Measurements from ENCODE around the gene OSMR. TPM values are rescaled to one million over a fixed set of nuclear protein-coding genes. Genes with fewer than 3 reads are reported as not detected.

The OSMR gene
- total RNA-seq, 2 donors from 2014 or later = 3.0 to 14.3 TPM

GRCh38 chr5:38866362-38867031, 20.7 kb downstream of the OSMR start:
- Histone ChIP-seq H3K27ac (no peak overlapping the region), H3K27me3 (no peaks in the 10 kb centered on the region), H3K9ac (ENCODE audit: low read depth in 2 of 2, low read length in 2 of 2) (no peak overlapping the region), H3K4me1 (no peaks in the 10 kb centered on the region), H3K36me3 (no peaks in the 10 kb centered on the region), H3K4me3 (no peak overlapping the region), H3K9me3 (no peaks in the 10 kb centered on the region)
- DNase-seq = no peak
- TF ChIP-seq CTCF (IDR thresholded peaks at IDR 0.05) = no peak
- intact Hi-C loops (cut with DNase I) = no loop called here

DNA sequence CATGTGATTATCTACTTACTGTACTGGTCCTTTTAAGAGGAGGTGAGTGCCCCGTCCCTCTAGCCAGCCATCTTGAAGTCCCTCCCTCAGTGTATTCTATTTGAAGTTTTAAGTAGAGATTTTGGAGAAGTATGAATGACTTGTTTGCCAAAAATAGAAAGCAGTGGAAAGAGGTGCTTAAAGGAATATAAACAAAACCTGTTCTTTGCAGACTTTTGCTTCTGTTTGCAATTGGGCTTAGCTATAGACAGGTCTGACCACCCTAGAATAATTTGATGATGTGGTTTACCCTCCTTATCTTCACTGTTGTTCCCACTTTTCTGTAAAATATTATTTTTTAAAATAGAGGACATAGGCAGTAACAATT, 21.2 kb downstream of the OSMR start:
- no peak for DNase-seq
- Histone ChIP-seq H3K27me3 (no peaks in the 10 kb centered on the region), H3K36me3 (no peaks in the 10 kb centered on the region), H3K27ac (no peak overlapping the region), H3K9me3 (no peaks in the 10 kb centered on the region), H3K9ac (ENCODE audit: low read depth in 2 of 2, low read length in 2 of 2) (no peak overlapping the region), H3K4me1 (no peaks in the 10 kb centered on the region), H3K4me3 (no peak overlapping the region)
- intact Hi-C loops (cut with DNase I) = no loop called here
- no peak for TF ChIP-seq CTCF (IDR thresholded peaks at IDR 0.05)

DNA sequence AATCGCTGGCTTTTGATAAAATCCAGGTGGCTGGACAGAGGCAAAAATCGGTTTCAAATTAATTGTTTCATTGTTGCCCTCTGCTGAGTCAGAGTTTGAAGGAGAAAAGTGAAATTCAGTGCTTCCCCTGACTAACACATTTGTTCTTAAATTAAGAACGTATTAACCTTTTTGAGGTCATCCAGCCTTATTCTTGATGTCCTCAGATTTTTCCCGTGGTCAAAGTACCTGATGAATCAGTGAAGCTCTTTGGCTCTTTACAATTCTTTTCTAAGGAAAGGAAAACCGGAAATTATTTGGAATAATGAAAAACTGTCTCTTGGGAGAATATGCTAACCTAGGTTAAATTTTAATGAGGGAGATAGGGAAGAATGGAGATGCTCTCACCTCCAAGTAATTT, 21.6 kb downstream of the OSMR start:
- Histone ChIP-seq H3K4me1 (no peaks in the 10 kb centered on the region), H3K27ac (no peak overlapping the region), H3K36me3 (no peaks in the 10 kb centered on the region), H3K4me3 (no peak overlapping the region), H3K9ac (ENCODE audit: low read depth in 2 of 2, low read length in 2 of 2) (no peak overlapping the region), H3K9me3 (no peaks in the 10 kb centered on the region), H3K27me3 (no peaks in the 10 kb centered on the region)
- intact Hi-C loops (cut with DNase I) = no loop called here
- no peak for DNase-seq
- TF ChIP-seq CTCF (IDR thresholded peaks at IDR 0.05) = no peak

DNA sequence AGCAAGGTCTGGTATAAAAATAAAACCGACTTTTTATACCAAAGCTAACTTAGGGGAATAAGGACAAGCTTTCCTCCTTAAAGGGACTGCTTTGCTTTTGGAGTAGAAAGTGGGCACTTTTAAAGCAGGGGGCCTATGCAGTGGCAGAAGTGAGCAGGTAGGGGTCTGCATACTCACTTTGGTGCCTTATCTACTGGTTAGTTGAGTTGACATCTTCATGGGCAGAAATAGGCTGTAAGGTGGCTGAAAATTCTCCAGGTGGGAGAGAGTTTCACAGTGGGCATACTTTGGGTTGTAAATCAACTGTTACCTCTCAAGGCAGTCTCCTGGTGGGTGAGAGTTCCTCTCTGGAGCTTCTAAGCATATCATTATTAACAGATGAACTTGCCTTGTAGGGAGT, 24.8 kb downstream of the OSMR start:
- Histone ChIP-seq H3K4me1 (no peaks in the 10 kb centered on the region), H3K4me3 (no peak overlapping the region), H3K27ac (no peak overlapping the region), H3K36me3 (no peaks in the 10 kb centered on the region), H3K9ac (ENCODE audit: low read depth in 2 of 2, low read length in 2 of 2) (no peak overlapping the region), H3K27me3 (no peaks in the 10 kb centered on the region), H3K9me3 (no peaks in the 10 kb centered on the region)
- TF ChIP-seq CTCF (IDR thresholded peaks at IDR 0.05) = no peak
- no peak for DNase-seq
- intact Hi-C loops (cut with DNase I) = no loop called here

GRCh38 chr5:38871058-38871605, 25.3 kb downstream of the OSMR start:
- H3K27me3 ChIP-seq = no peaks in the 10 kb centered on the region
- H3K9ac ChIP-seq (ENCODE audit: low read depth in 2 of 2, low read length in 2 of 2) = no peak overlapping the region
- TF ChIP-seq CTCF (IDR thresholded peaks at IDR 0.05) = no peak
- no peak overlapping the region for H3K4me3 ChIP-seq
- H3K4me1 ChIP-seq = no peaks in the 10 kb centered on the region
- intact Hi-C loops (cut with DNase I) = no loop called here
- no peak overlapping the region for H3K27ac ChIP-seq
- no peaks in the 10 kb centered on the region for H3K36me3 ChIP-seq
- no peak for DNase-seq
- H3K9me3 ChIP-seq = no peaks in the 10 kb centered on the region
